ENCODE results near the gene PIP5K1B. TPM values are rescaled to one million over a fixed set of nuclear protein-coding genes. Genes with fewer than 3 reads are reported as not detected.

The PIP5K1B gene
- total and polyA plus RNA-seq, 2 experiments from 2014 or later: 1.3 to 2.8 TPM

DNA sequence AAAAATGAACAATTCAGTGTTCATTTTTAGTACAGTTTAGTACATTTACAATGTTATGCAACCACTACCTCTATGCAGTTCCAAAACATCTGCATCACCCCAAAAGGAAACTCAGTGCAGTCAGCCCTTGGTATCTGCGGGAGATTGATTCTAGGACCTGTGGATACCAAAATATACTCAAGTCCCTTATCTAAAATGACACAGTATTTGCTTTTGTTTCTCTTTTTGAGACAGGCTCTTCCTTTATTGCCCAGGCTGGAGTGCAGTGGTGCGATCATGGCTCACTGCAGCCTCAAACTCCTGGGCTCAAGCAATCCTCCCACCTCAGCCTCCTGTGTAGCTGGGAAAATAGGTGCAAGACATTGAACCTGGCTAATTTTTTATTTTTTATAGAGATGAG, 114.0 kb downstream of the PIP5K1B start:
- no peaks in the 10 kb centered on the region for H3K36me3 ChIP-seq (ENCODE audit: insufficient read depth)
- no peaks in the 10 kb centered on the region for H3K4me1 ChIP-seq (ENCODE audit: insufficient read depth)
- no peaks in the 10 kb centered on the region for H3K9me3 Mint-ChIP-seq
- TF ChIP-seq, protein P1, sequence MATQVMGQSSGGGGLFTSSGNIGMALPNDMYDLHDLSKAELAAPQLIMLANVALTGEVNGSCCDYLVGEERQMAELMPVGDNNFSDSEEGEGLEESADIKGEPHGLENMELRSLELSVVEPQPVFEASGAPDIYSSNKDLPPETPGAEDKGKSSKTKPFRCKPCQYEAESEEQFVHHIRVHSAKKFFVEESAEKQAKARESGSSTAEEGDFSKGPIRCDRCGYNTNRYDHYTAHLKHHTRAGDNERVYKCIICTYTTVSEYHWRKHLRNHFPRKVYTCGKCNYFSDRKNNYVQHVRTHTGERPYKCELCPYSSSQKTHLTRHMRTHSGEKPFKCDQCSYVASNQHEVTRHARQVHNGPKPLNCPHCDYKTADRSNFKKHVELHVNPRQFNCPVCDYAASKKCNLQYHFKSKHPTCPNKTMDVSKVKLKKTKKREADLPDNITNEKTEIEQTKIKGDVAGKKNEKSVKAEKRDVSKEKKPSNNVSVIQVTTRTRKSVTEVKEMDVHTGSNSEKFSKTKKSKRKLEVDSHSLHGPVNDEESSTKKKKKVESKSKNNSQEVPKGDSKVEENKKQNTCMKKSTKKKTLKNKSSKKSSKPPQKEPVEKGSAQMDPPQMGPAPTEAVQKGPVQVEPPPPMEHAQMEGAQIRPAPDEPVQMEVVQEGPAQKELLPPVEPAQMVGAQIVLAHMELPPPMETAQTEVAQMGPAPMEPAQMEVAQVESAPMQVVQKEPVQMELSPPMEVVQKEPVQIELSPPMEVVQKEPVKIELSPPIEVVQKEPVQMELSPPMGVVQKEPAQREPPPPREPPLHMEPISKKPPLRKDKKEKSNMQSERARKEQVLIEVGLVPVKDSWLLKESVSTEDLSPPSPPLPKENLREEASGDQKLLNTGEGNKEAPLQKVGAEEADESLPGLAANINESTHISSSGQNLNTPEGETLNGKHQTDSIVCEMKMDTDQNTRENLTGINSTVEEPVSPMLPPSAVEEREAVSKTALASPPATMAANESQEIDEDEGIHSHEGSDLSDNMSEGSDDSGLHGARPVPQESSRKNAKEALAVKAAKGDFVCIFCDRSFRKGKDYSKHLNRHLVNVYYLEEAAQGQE (IDR thresholded peaks at IDR 0.05; ENCODE audit: unreplicated experiment): no peak
- TF ChIP-seq POLR2AphosphoS5 (IDR thresholded peaks at IDR 0.05; ENCODE audit: low read depth): no peak
- TF ChIP-seq EZH2phosphoT487 (IDR thresholded peaks at IDR 0.05; ENCODE audit: unreplicated experiment): no peak
- TF ChIP-seq JUNB (IDR thresholded peaks at IDR 0.05; ENCODE audit: unreplicated experiment): no peak
- TF ChIP-seq, protein P2, sequence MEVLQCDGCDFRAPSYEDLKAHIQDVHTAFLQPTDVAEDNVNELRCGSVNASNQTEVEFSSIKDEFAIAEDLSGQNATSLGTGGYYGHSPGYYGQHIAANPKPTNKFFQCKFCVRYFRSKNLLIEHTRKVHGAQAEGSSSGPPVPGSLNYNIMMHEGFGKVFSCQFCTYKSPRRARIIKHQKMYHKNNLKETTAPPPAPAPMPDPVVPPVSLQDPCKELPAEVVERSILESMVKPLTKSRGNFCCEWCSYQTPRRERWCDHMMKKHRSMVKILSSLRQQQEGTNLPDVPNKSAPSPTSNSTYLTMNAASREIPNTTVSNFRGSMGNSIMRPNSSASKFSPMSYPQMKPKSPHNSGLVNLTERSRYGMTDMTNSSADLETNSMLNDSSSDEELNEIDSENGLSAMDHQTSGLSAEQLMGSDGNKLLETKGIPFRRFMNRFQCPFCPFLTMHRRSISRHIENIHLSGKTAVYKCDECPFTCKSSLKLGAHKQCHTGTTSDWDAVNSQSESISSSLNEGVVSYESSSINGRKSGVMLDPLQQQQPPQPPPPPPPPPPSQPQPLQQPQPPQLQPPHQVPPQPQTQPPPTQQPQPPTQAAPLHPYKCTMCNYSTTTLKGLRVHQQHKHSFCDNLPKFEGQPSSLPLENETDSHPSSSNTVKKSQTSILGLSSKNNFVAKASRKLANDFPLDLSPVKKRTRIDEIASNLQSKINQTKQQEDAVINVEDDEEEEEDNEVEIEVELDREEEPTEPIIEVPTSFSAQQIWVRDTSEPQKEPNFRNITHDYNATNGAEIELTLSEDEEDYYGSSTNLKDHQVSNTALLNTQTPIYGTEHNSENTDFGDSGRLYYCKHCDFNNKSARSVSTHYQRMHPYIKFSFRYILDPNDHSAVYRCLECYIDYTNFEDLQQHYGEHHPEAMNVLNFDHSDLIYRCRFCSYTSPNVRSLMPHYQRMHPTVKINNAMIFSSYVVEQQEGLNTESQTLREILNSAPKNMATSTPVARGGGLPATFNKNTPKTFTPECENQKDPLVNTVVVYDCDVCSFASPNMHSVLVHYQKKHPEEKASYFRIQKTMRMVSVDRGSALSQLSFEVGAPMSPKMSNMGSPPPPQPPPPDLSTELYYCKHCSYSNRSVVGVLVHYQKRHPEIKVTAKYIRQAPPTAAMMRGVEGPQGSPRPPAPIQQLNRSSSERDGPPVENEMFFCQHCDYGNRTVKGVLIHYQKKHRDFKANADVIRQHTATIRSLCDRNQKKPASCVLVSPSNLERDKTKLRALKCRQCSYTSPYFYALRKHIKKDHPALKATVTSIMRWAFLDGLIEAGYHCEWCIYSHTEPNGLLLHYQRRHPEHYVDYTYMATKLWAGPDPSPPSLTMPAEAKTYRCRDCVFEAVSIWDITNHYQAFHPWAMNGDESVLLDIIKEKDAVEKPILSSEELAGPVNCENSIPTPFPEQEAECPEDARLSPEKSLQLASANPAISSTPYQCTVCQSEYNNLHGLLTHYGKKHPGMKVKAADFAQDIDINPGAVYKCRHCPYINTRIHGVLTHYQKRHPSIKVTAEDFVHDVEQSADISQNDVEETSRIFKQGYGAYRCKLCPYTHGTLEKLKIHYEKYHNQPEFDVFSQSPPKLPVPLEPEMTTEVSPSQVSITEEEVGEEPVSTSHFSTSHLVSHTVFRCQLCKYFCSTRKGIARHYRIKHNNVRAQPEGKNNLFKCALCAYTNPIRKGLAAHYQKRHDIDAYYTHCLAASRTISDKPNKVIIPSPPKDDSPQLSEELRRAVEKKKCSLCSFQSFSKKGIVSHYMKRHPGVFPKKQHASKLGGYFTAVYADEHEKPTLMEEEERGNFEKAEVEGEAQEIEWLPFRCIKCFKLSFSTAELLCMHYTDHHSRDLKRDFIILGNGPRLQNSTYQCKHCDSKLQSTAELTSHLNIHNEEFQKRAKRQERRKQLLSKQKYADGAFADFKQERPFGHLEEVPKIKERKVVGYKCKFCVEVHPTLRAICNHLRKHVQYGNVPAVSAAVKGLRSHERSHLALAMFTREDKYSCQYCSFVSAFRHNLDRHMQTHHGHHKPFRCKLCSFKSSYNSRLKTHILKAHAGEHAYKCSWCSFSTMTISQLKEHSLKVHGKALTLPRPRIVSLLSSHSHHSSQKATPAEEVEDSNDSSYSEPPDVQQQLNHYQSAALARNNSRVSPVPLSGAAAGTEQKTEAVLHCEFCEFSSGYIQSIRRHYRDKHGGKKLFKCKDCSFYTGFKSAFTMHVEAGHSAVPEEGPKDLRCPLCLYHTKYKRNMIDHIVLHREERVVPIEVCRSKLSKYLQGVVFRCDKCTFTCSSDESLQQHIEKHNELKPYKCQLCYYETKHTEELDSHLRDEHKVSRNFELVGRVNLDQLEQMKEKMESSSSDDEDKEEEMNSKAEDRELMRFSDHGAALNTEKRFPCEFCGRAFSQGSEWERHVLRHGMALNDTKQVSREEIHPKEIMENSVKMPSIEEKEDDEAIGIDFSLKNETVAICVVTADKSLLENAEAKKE (CRISPR knock-in tag; IDR thresholded peaks at IDR 0.05): no peak
- no peak for TF ChIP-seq NANOG (IDR thresholded peaks at IDR 0.05; ENCODE audit: borderline replicate concordance)
- TF ChIP-seq CREB1 (CRISPR knock-in tag; IDR thresholded peaks at IDR 0.05; ENCODE audit: low read depth): no peak
- no peak for TF ChIP-seq STAT1 (IDR thresholded peaks at IDR 0.05; ENCODE audit: unreplicated experiment)
- TF ChIP-seq EZH2 (IDR thresholded peaks at IDR 0.05; ENCODE audit: low read depth, unreplicated experiment): no peak
- TF ChIP-seq, protein P3, sequence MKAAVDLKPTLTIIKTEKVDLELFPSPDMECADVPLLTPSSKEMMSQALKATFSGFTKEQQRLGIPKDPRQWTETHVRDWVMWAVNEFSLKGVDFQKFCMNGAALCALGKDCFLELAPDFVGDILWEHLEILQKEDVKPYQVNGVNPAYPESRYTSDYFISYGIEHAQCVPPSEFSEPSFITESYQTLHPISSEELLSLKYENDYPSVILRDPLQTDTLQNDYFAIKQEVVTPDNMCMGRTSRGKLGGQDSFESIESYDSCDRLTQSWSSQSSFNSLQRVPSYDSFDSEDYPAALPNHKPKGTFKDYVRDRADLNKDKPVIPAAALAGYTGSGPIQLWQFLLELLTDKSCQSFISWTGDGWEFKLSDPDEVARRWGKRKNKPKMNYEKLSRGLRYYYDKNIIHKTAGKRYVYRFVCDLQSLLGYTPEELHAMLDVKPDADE (IDR thresholded peaks at IDR 0.05): no peak
- TF ChIP-seq, protein P4, sequence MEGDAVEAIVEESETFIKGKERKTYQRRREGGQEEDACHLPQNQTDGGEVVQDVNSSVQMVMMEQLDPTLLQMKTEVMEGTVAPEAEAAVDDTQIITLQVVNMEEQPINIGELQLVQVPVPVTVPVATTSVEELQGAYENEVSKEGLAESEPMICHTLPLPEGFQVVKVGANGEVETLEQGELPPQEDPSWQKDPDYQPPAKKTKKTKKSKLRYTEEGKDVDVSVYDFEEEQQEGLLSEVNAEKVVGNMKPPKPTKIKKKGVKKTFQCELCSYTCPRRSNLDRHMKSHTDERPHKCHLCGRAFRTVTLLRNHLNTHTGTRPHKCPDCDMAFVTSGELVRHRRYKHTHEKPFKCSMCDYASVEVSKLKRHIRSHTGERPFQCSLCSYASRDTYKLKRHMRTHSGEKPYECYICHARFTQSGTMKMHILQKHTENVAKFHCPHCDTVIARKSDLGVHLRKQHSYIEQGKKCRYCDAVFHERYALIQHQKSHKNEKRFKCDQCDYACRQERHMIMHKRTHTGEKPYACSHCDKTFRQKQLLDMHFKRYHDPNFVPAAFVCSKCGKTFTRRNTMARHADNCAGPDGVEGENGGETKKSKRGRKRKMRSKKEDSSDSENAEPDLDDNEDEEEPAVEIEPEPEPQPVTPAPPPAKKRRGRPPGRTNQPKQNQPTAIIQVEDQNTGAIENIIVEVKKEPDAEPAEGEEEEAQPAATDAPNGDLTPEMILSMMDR (conservative IDR thresholded peaks at IDR 0.05; ENCODE audit: low read depth in 2 of 2): no peak
- TF ChIP-seq ZNF114 (CRISPR knock-in tag; IDR thresholded peaks at IDR 0.05): no peak
- no peak for TF ChIP-seq ZNF331 (CRISPR knock-in tag; IDR thresholded peaks at IDR 0.05; ENCODE audit: low read depth)
- no peak overlapping the region for H3K4me3 Mint-ChIP-seq
- H3F3A ChIP-seq (replicated peaks; ENCODE audit: low read depth): no peaks in the 10 kb centered on the region
- no peak overlapping the region for H3K4me3 ChIP-seq
- no peak overlapping the region for H3K27ac Mint-ChIP-seq
- no peak overlapping the region for H3K4me2 ChIP-seq
- no peak overlapping the region for H2AFZ ChIP-seq
- no peaks in the 10 kb centered on the region for H4K20me1 ChIP-seq (replicated peaks; ENCODE audit: insufficient read depth)
- no peaks in the 10 kb centered on the region for H3K36me3 Mint-ChIP-seq (ENCODE audit: low read depth)
- no peak overlapping the region for H3K27ac ChIP-seq (ENCODE audit: low read depth)
- no peaks in the 10 kb centered on the region for H3K27me3 ChIP-seq (ENCODE audit: insufficient read depth)
- ATAC-seq (no peak), DNase-seq (ENCODE audit: low spot score) (no peak)
- H3K27me3 Mint-ChIP-seq (ENCODE audit: insufficient read depth, low read depth, poor library complexity): no peaks in the 10 kb centered on the region
- no peaks in the 10 kb centered on the region for H3K4me1 Mint-ChIP-seq
- no peaks in the 10 kb centered on the region for H3K79me2 ChIP-seq (replicated peaks; ENCODE audit: insufficient read depth)
- no peaks in the 10 kb centered on the region for H3K9me2 ChIP-seq (ENCODE audit: insufficient read depth)

All from GM23338 (cell line).